HG03025 (cell line): ENCODE measurements around the gene PAFAH1B1.
"Not testable (repeated sequence)": the region's sequence is repeated elsewhere in the genome, so short reads cannot be mapped to it uniquely, and the experiment has no call there.

Source experiments
- ATAC-seq: cut with Tn5 transposase; IDR thresholded peaks from one replicate; pipeline ENCODE4 v1.9.1; 2021; ENCODE audit warnings: mild to moderate bottlenecking, moderate library complexity; ENCODE audit not compliant: unreplicated experiment, low FRiP score

Gene PAFAH1B1

GRCh38 chr17:2593821-2594721, 617 bp downstream of the PAFAH1B1 start:
- ATAC-seq: peak; percentile 48

- no peak for ATAC-seq
These were observed 1.5 kb downstream of the PAFAH1B1 start for GRCh38 chr17:2594722-2595599.

- no peak for ATAC-seq
These were observed 2.3 kb downstream of the PAFAH1B1 start for GRCh38 chr17:2595716-2596115.

- no peak for ATAC-seq
These were observed 4.7 kb downstream of the PAFAH1B1 start for GRCh38 chr17:2598166-2598565.

GRCh38 chr17:2602597-2603017, 9.2 kb downstream of the PAFAH1B1 start:
- ATAC-seq: no peak

GRCh38 chr17:2608350-2608913, 15.0 kb downstream of the PAFAH1B1 start:
- ATAC-seq: no peak

- ATAC-seq: no peak
These were observed 15.6 kb downstream of the PAFAH1B1 start for GRCh38 chr17:2609091-2609490.

GRCh38 chr17:2610195-2611175, 17.0 kb downstream of the PAFAH1B1 start:
- ATAC-seq: no peak

- no peak for ATAC-seq
These were observed 18.2 kb downstream of the PAFAH1B1 start for GRCh38 chr17:2611627-2612026.

- no peak for ATAC-seq
These were observed 19.2 kb downstream of the PAFAH1B1 start for GRCh38 chr17:2612630-2613029.

GRCh38 chr17:2613089-2613808, 19.8 kb downstream of the PAFAH1B1 start:
- ATAC-seq: no peak

- no peak for ATAC-seq
These were observed 22.4 kb downstream of the PAFAH1B1 start for GRCh38 chr17:2615882-2616281.

GRCh38 chr17:2621241-2621640, 27.8 kb downstream of the PAFAH1B1 start:
- no peak for ATAC-seq

GRCh38 chr17:2621951-2622405, 28.5 kb downstream of the PAFAH1B1 start:
- ATAC-seq: not testable (repeated sequence)

- ATAC-seq: not testable (repeated sequence)
These were observed 29.4 kb downstream of the PAFAH1B1 start for GRCh38 chr17:2622721-2623301.

GRCh38 chr17:2624292-2624731, 30.9 kb downstream of the PAFAH1B1 start:
- ATAC-seq: no peak

- ATAC-seq: not testable (repeated sequence)
These were observed 33.3 kb downstream of the PAFAH1B1 start for GRCh38 chr17:2626626-2627219.

- ATAC-seq: not testable (repeated sequence)
These were observed 35.5 kb downstream of the PAFAH1B1 start for GRCh38 chr17:2628922-2629321.
